TTC549 (cell line): Measurements from ENCODE around the gene LARP1.

ENCODE experiments used
- FAIRE-seq: peaks from 2 replicates; lab custom pipeline; 2012; peaks lifted over from hg19 to GRCh38; lab: Jason Lieb, UNC

LARP1 gene

GRCh38 chr5:154858972-154859871 is 104.0 kb downstream of the LARP1 start:
- no peak for FAIRE-seq

DNA sequence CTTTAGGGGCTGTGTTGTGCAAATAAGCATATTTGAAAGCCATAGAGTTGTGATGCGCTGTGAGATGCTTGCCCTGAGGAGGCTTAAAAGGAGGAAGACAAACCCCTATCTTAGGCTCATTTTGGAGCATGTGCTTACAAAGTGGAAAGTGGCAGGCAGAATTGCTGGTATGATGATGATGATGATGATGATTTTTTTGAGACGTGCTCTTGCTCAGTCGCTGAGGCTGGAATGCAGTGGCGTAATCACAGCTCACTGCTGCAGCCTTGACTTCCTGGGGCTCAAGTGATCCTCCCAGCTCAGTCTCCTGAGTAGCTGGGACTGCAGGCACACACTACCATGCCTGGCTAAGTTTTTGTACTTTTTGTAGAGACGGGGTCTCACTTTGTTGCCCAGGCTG is 104.9 kb downstream of the LARP1 start:
- FAIRE-seq = no peak

GRCh38 chr5:154860765-154861164 is 105.6 kb downstream of the LARP1 start:
- FAIRE-seq = no peak

DNA sequence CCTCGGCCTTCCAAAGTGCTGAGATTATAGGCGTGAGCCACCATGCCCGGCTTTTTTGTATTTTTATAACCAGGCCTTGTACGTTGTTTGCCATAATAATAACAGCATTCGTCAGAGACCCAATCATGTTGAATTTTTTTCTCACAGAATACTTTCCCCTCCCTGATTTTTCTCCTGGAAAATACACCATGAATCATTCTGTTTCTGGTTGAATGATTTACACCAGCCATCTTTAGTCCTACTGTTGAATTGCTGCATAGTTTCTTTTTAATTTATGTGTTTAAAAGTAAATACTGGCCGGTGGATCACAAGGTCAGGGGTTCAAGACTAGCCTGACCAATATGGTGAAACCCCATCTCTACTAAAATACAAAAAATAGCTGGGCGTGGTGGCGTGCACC is 106.8 kb downstream of the LARP1 start:
- no peak for FAIRE-seq

- FAIRE-seq = no peak
Observed at GRCh38 chr5:154862766-154863165, 107.6 kb downstream of the LARP1 start.

DNA sequence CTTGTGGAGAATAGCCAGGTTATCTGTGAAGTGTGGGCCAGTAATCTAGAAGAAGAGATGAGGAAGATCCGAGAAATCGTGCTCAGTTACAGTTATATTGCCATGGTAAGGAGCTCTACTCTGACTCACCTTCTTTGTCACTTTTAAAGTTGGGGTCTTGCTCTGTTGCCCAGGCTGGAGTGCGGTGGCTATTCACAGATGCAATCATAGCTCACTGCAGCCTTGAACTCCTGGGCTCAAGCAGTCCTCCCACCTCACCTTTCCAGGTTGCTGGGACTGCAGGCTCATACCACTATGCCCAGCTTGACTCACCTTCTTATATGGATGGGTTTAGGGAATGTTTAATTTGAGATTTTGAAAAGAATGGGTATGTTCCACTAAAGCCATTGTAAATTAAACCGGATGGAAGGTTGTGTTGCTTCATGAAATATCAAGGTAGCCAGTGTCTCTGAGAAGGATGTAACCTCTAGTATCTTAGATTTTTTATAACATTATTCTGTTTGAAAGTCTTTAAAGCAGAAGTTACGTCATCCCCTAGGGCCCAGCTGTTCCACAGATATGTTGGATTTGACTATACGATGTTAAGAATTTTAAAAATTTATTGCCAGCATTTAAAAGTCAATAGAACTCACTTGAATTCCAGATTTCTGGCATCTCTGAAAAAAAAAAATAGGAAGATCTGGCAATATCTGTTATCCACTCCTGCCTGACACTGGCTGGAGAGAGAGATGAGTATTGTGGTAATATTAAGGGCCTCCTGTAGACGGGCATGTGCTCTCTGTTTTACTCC is 108.3 kb downstream of the LARP1 start:
- FAIRE-seq = no peak

GRCh38 chr5:154865466-154866184 is 110.4 kb downstream of the LARP1 start:
- no peak for FAIRE-seq

DNA sequence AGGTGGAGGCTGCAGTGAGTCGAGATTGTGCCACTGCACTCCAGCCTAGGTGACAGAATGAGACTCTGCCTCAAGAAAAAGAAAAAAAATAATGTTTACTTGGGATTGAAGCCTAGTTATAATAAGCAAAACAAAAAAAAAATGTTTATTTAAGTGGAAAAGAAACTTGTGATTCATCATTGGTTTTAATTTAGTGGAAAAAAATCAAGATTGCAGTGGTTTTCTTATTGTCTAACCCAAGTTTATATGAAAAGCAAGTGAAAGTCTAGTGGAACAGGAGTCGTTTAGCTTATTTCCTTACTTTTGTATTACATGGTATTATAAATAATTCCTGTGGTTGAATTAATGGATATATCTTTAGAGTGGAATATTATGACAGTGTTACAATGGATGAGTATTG is 111.7 kb downstream of the LARP1 start:
- FAIRE-seq = no peak
